Vagina (tissue), 2 donors: Measurements from ENCODE around the gene MAPK6. TPM values are rescaled to one million over a fixed set of nuclear protein-coding genes. Genes with fewer than 3 reads are reported as not detected.
"Not testable (repeated sequence)": the region's sequence is repeated elsewhere in the genome, so short reads cannot be mapped to it uniquely, and the experiment has no call there.

ENCODE experiments used
- DNase-seq, 2 donors: peaks; one replicate each; pipeline ENCODE4 v3.0.0-alpha.2; 2017; ENCODE audit errors: extremely low spot score in 2 of 2
- H3K27ac ChIP-seq: fragments of 200-600 bp; sonication (generic); one replicate; pipeline ENCODE4 v1.5.1; 2019
- H3K27me3 ChIP-seq: fragments of 200-600 bp; sonication (generic); one replicate; pipeline ENCODE4 v1.5.1; 2019
- H3K36me3 ChIP-seq, 2 donors: fragments of 200-600 bp; sonication (generic); one replicate each; pipeline ENCODE4 v1.5.1; 2017 to 2019
- H3K4me1 ChIP-seq: fragments of 200-600 bp; sonication (generic); one replicate; pipeline ENCODE4 v1.5.1; 2019
- H3K4me3 ChIP-seq, 2 donors: fragments of 200-600 bp; sonication (generic); 1 replicate in 1 of 2; 2 replicates in 1 of 2; pipeline ENCODE4 v1.5.1; 2016 to 2019
- H3K9me3 ChIP-seq: fragments of 200-600 bp; sonication (generic); one replicate; pipeline ENCODE4 v1.5.1; 2019
- POLR2A ChIP-seq, 2 donors: fragments of 450-650 bp; IDR thresholded peaks; one replicate each; pipeline ENCODE4 v1.6.1; 2017; ENCODE audit warnings: antibody characterized with exemption in 2 of 2, mild to moderate bottlenecking in 2 of 2, moderate library complexity in 2 of 2
- POLR2AphosphoS5 ChIP-seq, 2 donors: sonication (generic); formaldehyde crosslinking; IDR thresholded peaks; one replicate each; pipeline ENCODE4 v1.9.0; 2017; ENCODE audit warnings: antibody characterized with exemption in 2 of 2, mild to moderate bottlenecking in 2 of 2, low read depth in 1 of 2; ENCODE audit not compliant: insufficient read depth in 1 of 2
- intact Hi-C: fragments of 100-400 bp; cut with DNase I; formaldehyde crosslinking; loops from one replicate; pipeline ENCODE4 v1.15.1; 2023
- total RNA-seq: library from RNA; depleted of rRNA; stranded (reverse); fragments of >200 nt; gene quantifications from one replicate; pipeline ENCODE4 v1.2.3, GENCODE V29; 2016
- TF ChIP-seq, protein P1 (sequence below), 3 experiments: fragments of 450-650 bp in 2 of 3; fragments of 200-600 bp in 1 of 3; sonication (generic) in 1 of 3; IDR thresholded peaks; one replicate each; pipeline ENCODE4 v1.5.1; 2017 to 2019; ENCODE audit warnings: antibody characterized with exemption in 3 of 3, mild to moderate bottlenecking in 2 of 3, moderate library complexity in 2 of 3

Gene MAPK6
- total RNA-seq, 1 donor from 2014 or later, result 41.0 TPM

DNA sequence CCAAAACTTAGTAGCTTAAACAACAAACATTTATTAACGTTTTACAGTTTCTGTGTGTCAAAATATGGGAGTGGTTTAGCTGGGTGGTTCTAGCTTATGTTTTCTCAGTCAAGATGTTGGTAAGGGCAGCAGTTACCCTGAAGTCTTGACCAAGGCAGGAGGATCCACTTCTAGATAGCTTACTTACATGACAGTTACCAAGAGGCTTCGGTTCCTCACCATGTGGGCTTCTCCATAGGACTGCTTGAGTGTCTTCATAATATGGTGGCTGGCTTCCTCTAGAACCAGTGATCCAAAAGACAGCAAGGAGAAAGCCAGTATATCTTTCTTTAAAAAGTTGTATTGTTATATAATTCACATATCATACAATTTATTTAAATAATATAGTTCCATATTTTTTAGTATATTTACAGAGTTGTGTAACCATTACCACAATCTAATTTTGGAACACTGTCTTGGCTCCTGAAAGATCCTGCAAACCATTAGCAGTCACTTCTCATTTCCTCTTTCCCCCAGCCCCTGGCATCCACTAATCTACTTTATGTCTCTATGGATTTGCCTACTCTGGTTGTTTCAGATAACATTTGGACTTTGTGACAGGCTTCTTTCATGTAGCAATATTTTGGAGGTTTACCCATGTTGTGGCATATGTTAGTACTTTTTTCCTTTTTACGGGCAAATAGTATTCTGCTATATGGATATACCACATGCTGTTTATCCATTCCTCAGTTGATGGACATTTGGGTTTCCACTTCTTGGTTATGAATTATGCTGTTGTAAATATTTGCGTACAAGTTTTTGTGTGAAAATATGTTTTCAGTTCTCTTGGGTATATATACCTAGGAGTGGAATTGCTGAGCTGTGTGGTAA, 33.3 kb downstream of the MAPK6 start:
- no peak for DNase-seq
- intact Hi-C loops, result no loop called here
- Histone ChIP-seq H3K4me3 (no peak overlapping the region), H3K27ac (no peak overlapping the region), H3K4me1 (peaks cover 2% of the 10 kb centered on the region), H3K9me3 (no peaks in the 10 kb centered on the region), H3K36me3 (peaks cover 0 to 75% of the 10 kb centered on the region in 2 donors), H3K27me3 (no peaks in the 10 kb centered on the region)
- TF ChIP-seq, protein P1, sequence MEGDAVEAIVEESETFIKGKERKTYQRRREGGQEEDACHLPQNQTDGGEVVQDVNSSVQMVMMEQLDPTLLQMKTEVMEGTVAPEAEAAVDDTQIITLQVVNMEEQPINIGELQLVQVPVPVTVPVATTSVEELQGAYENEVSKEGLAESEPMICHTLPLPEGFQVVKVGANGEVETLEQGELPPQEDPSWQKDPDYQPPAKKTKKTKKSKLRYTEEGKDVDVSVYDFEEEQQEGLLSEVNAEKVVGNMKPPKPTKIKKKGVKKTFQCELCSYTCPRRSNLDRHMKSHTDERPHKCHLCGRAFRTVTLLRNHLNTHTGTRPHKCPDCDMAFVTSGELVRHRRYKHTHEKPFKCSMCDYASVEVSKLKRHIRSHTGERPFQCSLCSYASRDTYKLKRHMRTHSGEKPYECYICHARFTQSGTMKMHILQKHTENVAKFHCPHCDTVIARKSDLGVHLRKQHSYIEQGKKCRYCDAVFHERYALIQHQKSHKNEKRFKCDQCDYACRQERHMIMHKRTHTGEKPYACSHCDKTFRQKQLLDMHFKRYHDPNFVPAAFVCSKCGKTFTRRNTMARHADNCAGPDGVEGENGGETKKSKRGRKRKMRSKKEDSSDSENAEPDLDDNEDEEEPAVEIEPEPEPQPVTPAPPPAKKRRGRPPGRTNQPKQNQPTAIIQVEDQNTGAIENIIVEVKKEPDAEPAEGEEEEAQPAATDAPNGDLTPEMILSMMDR (IDR thresholded peaks at IDR 0.05), result no peak
- no peak for TF ChIP-seq POLR2AphosphoS5 (IDR thresholded peaks at IDR 0.05; ENCODE audit: insufficient read depth in 1 of 2, low read depth in 1 of 2)
- no peak for TF ChIP-seq POLR2A (IDR thresholded peaks at IDR 0.05)

DNA sequence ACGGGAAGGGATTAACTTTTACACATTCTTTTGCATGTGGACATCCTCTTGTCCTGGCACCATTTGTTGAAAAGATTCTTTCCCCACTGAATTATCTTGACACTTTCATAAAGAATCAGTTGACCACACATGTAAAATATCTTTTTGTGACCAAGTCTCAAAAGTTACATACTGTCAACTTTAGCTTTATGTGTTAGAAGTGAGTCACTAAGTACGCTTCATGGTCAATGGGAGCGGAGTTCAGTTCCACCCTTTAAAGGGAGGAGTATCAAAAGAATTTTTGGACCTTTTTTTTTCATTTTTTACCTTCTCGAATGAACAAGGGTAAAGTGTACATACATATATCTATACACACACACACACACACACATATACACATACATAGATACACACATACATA, 35.4 kb downstream of the MAPK6 start:
- DNase-seq, result no peak
- Histone ChIP-seq H3K9me3 (no peaks in the 10 kb centered on the region), H3K4me3 (no peak overlapping the region), H3K36me3 (peaks cover 0 to 81% of the 10 kb centered on the region in 2 donors), H3K4me1 (peaks cover 10% of the 10 kb centered on the region), H3K27ac (no peak overlapping the region), H3K27me3 (no peaks in the 10 kb centered on the region)
- intact Hi-C loops, result no loop called here
- TF ChIP-seq POLR2A (IDR thresholded peaks at IDR 0.05) (no peak), POLR2AphosphoS5 (IDR thresholded peaks at IDR 0.05; ENCODE audit: insufficient read depth in 1 of 2, low read depth in 1 of 2) (no peak)
- TF ChIP-seq, protein P1 (IDR thresholded peaks at IDR 0.05), result no peak

DNA sequence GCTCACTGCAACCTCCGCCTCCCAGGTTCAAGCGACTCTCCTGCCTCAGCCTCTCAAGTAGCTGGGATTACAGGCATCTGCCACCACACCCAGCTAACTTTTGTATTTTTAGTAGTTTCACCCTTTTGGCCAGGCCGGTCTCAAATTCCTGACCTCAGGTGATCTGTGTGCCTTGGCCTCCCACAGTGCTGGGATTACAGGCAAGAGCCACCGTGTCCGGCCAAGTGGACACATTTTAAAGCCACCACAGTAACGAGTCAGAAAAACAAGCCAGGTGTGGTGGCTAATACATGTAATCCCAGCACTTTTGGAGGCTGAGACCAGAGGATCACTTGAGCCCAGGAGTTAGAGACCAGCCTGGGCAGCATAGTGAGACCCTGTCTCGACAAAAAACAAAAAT, 35.8 kb downstream of the MAPK6 start:
- H3K4me3 ChIP-seq, H3K27ac ChIP-seq, intact Hi-C loops, H3K27me3 ChIP-seq, H3K9me3 ChIP-seq, H3K4me1 ChIP-seq, DNase-seq: not testable (repeated sequence)
- peaks cover 0 to 81% of the 10 kb centered on the region in 2 donors for H3K36me3 ChIP-seq

DNA sequence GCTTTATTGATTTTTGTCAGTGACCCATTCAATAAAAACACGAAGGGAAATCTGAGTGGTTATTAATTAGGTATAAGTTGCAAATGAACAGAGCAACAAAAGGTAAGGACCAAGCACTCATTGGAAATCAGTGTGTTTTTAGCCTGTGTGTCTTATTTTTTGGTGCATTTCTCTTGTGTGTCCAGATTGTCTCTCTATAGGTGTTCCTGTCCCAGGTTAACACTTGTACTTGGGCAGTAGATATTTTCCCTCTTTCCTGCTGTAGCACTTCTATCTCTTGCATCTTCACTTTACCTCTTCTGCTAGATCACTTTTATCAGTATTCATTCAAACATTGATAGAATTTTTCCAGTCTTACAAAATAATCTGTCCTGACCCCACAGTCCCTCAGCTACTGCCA, 37.0 kb downstream of the MAPK6 start:
- TF ChIP-seq, protein P1 (IDR thresholded peaks at IDR 0.05), result no peak
- no peak for TF ChIP-seq POLR2AphosphoS5 (IDR thresholded peaks at IDR 0.05; ENCODE audit: insufficient read depth in 1 of 2, low read depth in 1 of 2)
- TF ChIP-seq POLR2A (IDR thresholded peaks at IDR 0.05), result no peak
- no peak for DNase-seq
- Histone ChIP-seq H3K27me3 (no peaks in the 10 kb centered on the region), H3K4me1 (peaks cover 10% of the 10 kb centered on the region), H3K27ac (no peak overlapping the region), H3K9me3 (no peaks in the 10 kb centered on the region), H3K36me3 (peaks cover 0 to 82% of the 10 kb centered on the region in 2 donors), H3K4me3 (no peak overlapping the region)
- intact Hi-C loops, result no loop called here

DNA sequence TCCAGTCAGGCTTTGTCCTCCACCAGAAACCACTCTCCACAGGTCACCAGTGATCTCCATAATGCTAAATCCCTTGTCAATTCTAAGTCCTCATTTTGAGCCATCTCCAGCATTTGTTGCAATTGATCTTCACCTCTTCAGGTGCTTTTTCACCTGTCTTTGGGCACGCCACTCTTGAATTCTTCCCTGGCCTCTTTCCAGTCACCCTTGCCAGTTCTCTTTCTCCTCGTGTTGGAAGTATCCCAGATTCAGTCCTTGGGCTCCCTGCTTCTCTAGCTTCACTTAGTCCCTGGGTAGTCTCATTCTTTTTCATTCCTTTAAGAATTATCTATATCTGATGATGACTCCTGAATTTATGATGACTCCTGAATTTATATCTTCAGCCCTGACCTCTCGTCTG, 37.5 kb downstream of the MAPK6 start:
- intact Hi-C loops, result no loop called here
- peaks cover 0 to 82% of the 10 kb centered on the region in 2 donors for H3K36me3 ChIP-seq

More for the DNA sequence above, 37.5 kb downstream of the MAPK6 start:
- no peak for DNase-seq
- H3K4me1 ChIP-seq, result peaks cover 10% of the 10 kb centered on the region
- TF ChIP-seq, protein P1 (IDR thresholded peaks at IDR 0.05), result no peak
- TF ChIP-seq POLR2A (IDR thresholded peaks at IDR 0.05) (no peak), POLR2AphosphoS5 (IDR thresholded peaks at IDR 0.05; ENCODE audit: insufficient read depth in 1 of 2, low read depth in 1 of 2) (no peak)
- no peaks in the 10 kb centered on the region for H3K9me3 ChIP-seq
- H3K4me3 ChIP-seq, result no peak overlapping the region
- no peak overlapping the region for H3K27ac ChIP-seq
- no peaks in the 10 kb centered on the region for H3K27me3 ChIP-seq
